HG03175 (cell line): ENCODE measurements around the gene OR2AT4.
"Not testable (repeated sequence)": the region's sequence is repeated elsewhere in the genome, so short reads cannot be mapped to it uniquely, and the experiment has no call there.

ENCODE experiments used
- ATAC-seq: cut with Tn5 transposase; IDR thresholded peaks from one replicate; pipeline ENCODE4 v1.9.1; 2021; ENCODE audit warnings: mild to moderate bottlenecking, moderate library complexity; ENCODE audit not compliant: unreplicated experiment

The OR2AT4 gene

DNA sequence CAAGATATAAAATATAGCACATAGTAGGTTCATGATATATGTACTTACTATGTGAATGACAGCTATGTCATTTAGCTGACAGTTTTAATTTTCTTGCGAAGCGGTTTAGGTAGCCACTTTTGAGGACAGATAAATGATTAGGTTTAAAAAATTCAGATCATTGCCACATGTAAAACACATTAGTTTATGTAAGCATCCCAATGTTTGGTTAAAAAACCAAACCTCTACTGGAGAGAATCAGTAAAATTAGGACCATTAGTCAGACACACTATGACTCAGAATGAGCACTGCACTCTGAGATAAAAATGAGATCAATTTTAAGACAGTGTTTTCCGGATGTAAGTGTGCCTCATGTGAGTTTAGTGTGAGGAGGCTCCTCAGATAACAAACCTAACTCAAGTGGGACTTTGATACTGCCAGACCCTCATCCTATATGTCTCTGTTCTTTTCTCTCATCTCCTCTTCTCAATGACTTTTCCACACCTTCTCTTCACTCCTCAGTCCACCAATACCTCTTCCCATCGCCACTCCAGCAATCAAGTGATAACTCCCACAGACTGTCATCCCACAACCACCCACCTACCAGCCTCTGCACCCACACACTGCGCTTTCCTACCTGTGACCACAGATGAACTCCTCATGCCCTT is 6.8 kb upstream of the OR2AT4 start:
- no peak for ATAC-seq

GRCh38 chr11:75101424-75102128 is 4.9 kb upstream of the OR2AT4 start:
- ATAC-seq, result no peak

- ATAC-seq, result peak; percentile 88
Measured at GRCh38 chr11:75100314-75100713, 3.6 kb upstream of the OR2AT4 start.

DNA sequence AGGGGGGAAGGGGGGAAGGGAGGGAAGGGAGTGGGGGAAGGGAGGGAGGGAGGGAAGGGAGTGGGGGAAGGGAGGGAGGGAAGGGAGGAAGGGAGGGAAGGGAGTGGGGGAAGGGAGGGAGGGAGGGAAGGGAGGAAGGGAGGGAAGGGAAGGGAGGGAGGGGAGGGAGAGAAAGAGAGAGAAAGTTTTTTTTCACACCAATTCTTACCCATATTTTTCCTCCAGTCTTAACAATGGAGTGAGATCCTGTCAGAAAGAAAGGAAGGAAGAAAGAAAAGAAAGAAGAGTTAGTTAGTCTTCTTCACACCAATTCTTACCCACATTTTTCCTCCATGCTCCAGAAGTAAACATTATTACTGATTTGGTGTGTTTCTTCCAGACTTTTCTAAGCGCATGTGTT is 3.0 kb upstream of the OR2AT4 start:
- ATAC-seq, result no peak

GRCh38 chr11:75098835-75099439 is 2.3 kb upstream of the OR2AT4 start:
- ATAC-seq, result not testable (repeated sequence)

DNA sequence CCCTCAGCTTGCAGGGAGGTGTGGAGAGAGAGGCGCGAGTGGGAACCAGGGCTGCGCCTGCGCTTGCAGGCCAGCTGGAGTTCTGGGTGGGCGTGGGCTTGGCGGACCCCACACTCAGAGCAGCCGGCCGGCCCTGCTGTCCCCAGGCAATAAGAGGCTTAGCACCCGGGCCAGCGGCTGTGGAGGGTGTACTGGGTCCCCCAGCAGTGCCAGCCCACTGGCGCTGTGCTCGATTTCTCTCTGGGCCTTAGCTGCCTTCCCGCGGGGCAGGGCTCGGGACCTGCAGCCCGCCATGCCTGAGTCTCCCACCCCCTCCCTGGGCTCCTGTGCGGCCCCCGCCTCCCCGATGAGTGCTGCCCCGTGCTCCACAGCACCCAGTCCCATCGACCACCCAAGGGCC is 1.5 kb upstream of the OR2AT4 start:
- ATAC-seq, result not testable (repeated sequence)

DNA sequence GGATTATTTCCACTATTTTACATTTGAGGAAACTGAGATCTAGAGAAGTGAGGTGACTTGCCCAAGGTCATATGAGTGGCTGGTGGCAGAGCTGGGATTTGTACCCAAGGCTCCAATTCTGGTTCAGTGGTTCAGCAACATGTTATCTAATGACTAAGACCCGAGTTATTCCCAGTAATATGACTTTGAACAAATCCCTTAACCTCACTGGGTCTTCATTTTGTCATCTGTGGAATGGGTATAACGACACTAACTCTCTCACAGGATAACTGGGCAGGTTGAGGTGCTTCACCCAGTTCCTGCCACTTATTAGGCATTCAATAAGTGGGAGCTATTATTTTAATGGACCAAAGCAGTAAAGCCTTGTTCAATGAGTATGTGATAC is 489 bp upstream of the OR2AT4 start:
- no peak for ATAC-seq

DNA sequence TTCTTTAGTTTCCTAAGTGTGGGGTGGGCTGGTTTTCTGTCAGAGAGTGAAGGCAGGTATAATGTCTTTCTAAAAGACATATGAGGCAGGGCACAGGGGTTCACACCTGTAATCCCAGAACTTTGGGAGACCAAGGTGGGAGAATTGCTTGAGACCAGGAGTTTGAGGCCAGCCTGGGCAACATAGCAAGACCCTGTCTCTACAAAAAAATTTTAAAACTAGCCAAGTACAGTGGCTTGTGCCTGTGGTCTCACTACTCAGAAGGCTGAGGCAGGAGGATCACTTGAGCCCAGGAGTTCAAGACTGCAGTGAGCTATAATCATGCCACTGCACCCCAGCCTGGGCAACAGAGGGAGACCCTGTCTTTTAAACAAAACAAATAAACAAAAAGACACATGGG is 2.3 kb downstream of the OR2AT4 start:
- ATAC-seq, result not testable (repeated sequence)

DNA sequence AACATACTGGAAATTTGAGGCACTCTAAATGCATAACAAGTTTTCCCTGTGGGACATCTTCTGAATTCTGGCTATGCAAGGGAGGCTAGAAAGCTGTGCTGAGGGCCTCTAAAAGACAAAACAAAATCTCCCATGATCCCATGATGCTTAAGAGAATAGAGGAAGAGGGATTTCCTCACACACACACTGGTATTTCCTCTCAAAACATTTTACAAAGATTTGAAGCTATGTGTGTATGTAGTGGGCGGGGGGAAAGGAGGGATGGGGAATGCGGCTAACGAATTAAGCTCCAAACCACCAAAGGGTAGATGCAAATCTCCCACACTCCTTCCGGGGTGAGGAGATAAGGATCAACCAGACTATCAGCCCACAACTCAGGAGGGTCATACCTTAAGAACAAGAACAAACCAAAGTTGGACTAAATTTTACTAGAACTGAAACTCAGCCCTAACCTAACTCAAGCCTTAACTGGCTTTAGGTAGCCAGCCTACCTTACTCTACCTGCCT is 6.0 kb downstream of the OR2AT4 start:
- no peak for ATAC-seq

GRCh38 chr11:75087319-75088305 is 9.1 kb downstream of the OR2AT4 start:
- no peak for ATAC-seq

DNA sequence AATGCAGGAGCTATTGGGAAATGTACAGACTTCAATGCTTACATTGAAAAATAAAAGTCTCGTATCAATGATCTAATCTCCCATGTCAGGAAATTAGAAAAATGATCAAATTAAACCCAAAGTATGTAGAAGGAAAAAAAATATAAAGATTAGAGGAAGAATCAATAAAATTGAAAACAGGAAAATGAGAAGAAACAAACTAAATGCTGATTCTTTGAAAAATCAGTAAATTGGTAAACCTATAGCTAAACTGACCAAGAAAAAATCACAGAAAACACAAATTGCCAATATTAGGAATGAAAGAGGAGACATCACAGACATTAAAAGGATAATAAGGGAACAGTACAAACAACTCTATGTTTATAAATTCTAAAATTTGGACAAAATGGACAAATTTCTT is 11.8 kb downstream of the OR2AT4 start:
- no peak for ATAC-seq

GRCh38 chr11:75083217-75083605 is 13.5 kb downstream of the OR2AT4 start:
- no peak for ATAC-seq

DNA sequence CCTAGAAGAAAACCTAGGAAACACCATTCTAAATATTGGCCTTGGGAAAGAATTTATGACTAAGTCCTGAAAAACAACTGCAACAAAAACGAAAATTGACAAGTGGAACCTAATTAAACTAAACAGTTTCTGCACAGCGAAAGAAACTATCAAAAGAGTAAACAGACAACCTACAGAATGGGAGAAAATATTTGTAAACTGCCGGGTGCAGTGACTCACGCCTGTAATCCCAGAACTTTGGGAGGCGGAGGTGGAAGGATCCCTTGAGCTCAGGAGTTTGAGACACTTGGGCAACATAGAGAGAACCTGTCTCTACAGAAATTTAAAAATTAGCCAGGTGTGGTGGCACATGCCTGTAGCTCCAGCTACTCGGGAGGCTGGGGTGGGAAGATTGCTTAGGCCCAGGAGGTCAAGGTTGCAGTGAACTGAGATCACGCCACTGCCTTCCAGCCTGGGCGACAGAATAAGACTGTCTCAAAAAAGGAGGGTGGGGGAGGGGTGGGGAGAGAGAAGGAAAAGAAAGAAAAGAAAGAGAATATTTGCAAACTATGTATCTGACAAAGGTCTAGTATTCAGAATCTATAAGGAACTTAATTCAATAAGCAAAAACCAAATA is 14.0 kb downstream of the OR2AT4 start:
- ATAC-seq, result no peak

- no peak for ATAC-seq
Measured at GRCh38 chr11:75079546-75079945, 17.1 kb downstream of the OR2AT4 start.

- ATAC-seq, result no peak
Measured at GRCh38 chr11:75078233-75078632, 18.4 kb downstream of the OR2AT4 start.

- no peak for ATAC-seq
Measured at GRCh38 chr11:75077316-75077715, 19.4 kb downstream of the OR2AT4 start.

- no peak for ATAC-seq
Measured at GRCh38 chr11:75076671-75077070, 20.0 kb downstream of the OR2AT4 start.

GRCh38 chr11:75073459-75074190 is 23.1 kb downstream of the OR2AT4 start:
- no peak for ATAC-seq

GRCh38 chr11:75072582-75072981 is 24.1 kb downstream of the OR2AT4 start:
- no peak for ATAC-seq

GRCh38 chr11:75069473-75069872 is 27.2 kb downstream of the OR2AT4 start:
- no peak for ATAC-seq
